Keratinocyte (primary cell): ENCODE data around the gene TRAK2. TPM values are rescaled to one million over a fixed set of nuclear protein-coding genes. Genes with fewer than 3 reads are reported as not detected.

Source experiments
- DNase-seq: peaks from one replicate; pipeline ENCODE4 v3.0.0-alpha.2; 2011; ENCODE audit warnings: low read depth, missing footprints, low spot score
- FAIRE-seq: peaks from 2 replicates; lab custom pipeline; 2011; peaks lifted over from hg19 to GRCh38; lab: Jason Lieb, UNC
- H2AFZ ChIP-seq: 2 replicates; pipeline ENCODE4 v1.6.0; 2012; ENCODE audit warnings: low read length, control low read depth, inconsistent platforms; ENCODE audit not compliant: control insufficient read depth
- H3K27ac ChIP-seq: 2 replicates; pipeline ENCODE4 v1.5.1; 2011; ENCODE audit warnings: low read length; ENCODE audit not compliant: control insufficient read depth, insufficient read depth
- H3K27me3 ChIP-seq: 3 replicates; pipeline ENCODE4 v1.6.0; 2011; ENCODE audit warnings: low read length; ENCODE audit not compliant: control insufficient read depth, insufficient read depth; ENCODE audit errors: extremely low read depth
- H3K36me3 ChIP-seq, 2 experiments: 2 replicates in 1 of 2; 3 replicates in 1 of 2; pipeline ENCODE4 v1.5.1; 2011; ENCODE audit warnings: low read length in 2 of 2, mild to moderate bottlenecking in 1 of 2; ENCODE audit not compliant: control insufficient read depth in 2 of 2, insufficient read depth in 2 of 2; ENCODE audit errors: extremely low read depth in 1 of 2
- H3K4me1 ChIP-seq: 3 replicates; pipeline ENCODE4 v1.5.1; 2011; ENCODE audit warnings: low read length; ENCODE audit not compliant: control insufficient read depth, insufficient read depth; ENCODE audit errors: extremely low read depth
- H3K4me2 ChIP-seq: 3 replicates; pipeline ENCODE4 v1.6.0; 2011; ENCODE audit warnings: low read depth, low read length; ENCODE audit not compliant: control insufficient read depth, insufficient read depth; ENCODE audit errors: extremely low read depth
- H3K4me3 ChIP-seq, 3 experiments: fragments of 200-600 bp in 1 of 3; sonication (generic) in 1 of 3; 2 replicates in 2 of 3; 3 replicates in 1 of 3; pipeline ENCODE4 v1.5.1; 2011 to 2016; ENCODE audit warnings: low read length in 3 of 3, mild to moderate bottlenecking in 3 of 3, control low read depth in 2 of 3, inconsistent platforms in 1 of 3, low read depth in 1 of 3, mixed read lengths in 1 of 3, mixed run types in 1 of 3, moderate library complexity in 1 of 3; ENCODE audit not compliant: control insufficient read depth in 2 of 3, insufficient read depth in 2 of 3; ENCODE audit errors: extremely low read depth in 1 of 3
- H3K79me2 ChIP-seq: 2 replicates; pipeline ENCODE4 v1.6.0; 2012; ENCODE audit warnings: low read length; ENCODE audit not compliant: control insufficient read depth, insufficient read depth
- H3K9ac ChIP-seq: 3 replicates; pipeline ENCODE4 v1.6.0; 2011; ENCODE audit warnings: low read length; ENCODE audit not compliant: control insufficient read depth, insufficient read depth; ENCODE audit errors: extremely low read depth
- H3K9me1 ChIP-seq: 3 replicates; pipeline ENCODE4 v1.6.0; 2011; ENCODE audit warnings: low read length; ENCODE audit not compliant: control insufficient read depth, insufficient read depth; ENCODE audit errors: extremely low read depth
- H3K9me3 ChIP-seq: 2 replicates; pipeline ENCODE4 v1.5.1; 2012; ENCODE audit warnings: low read depth, low read length; ENCODE audit not compliant: control insufficient read depth
- H4K20me1 ChIP-seq: 3 replicates; pipeline ENCODE4 v1.6.0; 2011; ENCODE audit warnings: low read length; ENCODE audit not compliant: control insufficient read depth, insufficient read depth; ENCODE audit errors: extremely low read depth
- CTCF ChIP-seq, 3 experiments: IDR thresholded peaks in 1 of 3; conservative IDR thresholded peaks in 1 of 3; optimal IDR thresholded peaks in 1 of 3; 2 replicates in 2 of 3; 3 replicates in 1 of 3; pipeline versions ENCODE3 to v1.5.1; 2011; ENCODE audit warnings: low read length in 3 of 3, mild to moderate bottlenecking in 3 of 3, moderate library complexity in 2 of 3, control low read depth in 1 of 3, inconsistent platforms in 1 of 3; ENCODE audit not compliant: insufficient read depth in 2 of 3; ENCODE audit errors: extremely low read depth in 1 of 3
- EZH2 ChIP-seq: IDR thresholded peaks from one replicate; pipeline ENCODE4 v1.6.1; 2012; ENCODE audit warnings: inconsistent platforms, mild to moderate bottlenecking, low read length, moderate library complexity
- dilution Hi-C: fragments of 300-500 bp; cut with MboI; formaldehyde crosslinking; loops from one replicate; pipeline ENCODE4 v1.7.0; 2020; ENCODE audit warnings: low sequenced_read_pairs; ENCODE audit not compliant: extremely low pct_ligation_motif_present
- polyA plus RNA-seq, 5 experiments: library from polyadenylated mRNA; depleted of rRNA in 3 of 5; stranded (reverse) in 3 of 5; stranded (forward) in 1 of 5; unstranded in 1 of 5; fragments of >200 nt; gene quantifications; 1 replicate in 1 of 5; 2 replicates in 3 of 5; 3 replicates in 1 of 5; pipeline versions ENCODE4 v1.2.1 to v1.2.3, GENCODE V29; 2011 to 2012; ENCODE audit warnings: missing spikeins in 2 of 5, low read depth in 1 of 5, low replicate concordance in 1 of 5

The TRAK2 gene
- polyA plus RNA-seq, 1 donor (not counting 4 experiments of a cell fraction or from before 2014, with no cell fraction given), result 12.9 TPM

- Histone ChIP-seq H3K9me1 (no peaks in the 10 kb centered on the region), H3K79me2 (peaks cover 20% of the 10 kb centered on the region), H4K20me1 (no peaks in the 10 kb centered on the region), H3K4me2 (peak overlapping the region; percentile 92), H3K4me3 (peak overlapping the region; percentile 86 to 99 (median 90)), H3K9ac (peak overlapping the region; percentile 93), H3K27me3 (no peaks in the 10 kb centered on the region), H3K9me3 (no peaks in the 10 kb centered on the region), H3K27ac (peak overlapping the region; percentile 87), H3K4me1 (peaks cover 23% of the 10 kb centered on the region), H3K36me3 (no peaks in the 10 kb centered on the region), H2AFZ (peak overlapping the region; percentile 96)
- FAIRE-seq (no peak), DNase-seq (no peak)
- dilution Hi-C loops, result no loop called here
- TF ChIP-seq EZH2, result no peak
- no peak for TF ChIP-seq CTCF (optimal IDR thresholded peaks at IDR 0.05 in 1 of 3, IDR thresholded peaks at IDR 0.05 in 1 of 3, conservative IDR thresholded peaks at IDR 0.05 in 1 of 3; ENCODE audit: extremely low read depth in 1 of 3, insufficient read depth in 2 of 3, low read length in 3 of 3)
Observed at GRCh38 chr2:201450954-201451291, 335 bp downstream of the TRAK2 start.

- DNase-seq, result no peak
- TF ChIP-seq EZH2 (no peak), CTCF (optimal IDR thresholded peaks at IDR 0.05 in 1 of 3, IDR thresholded peaks at IDR 0.05 in 1 of 3, conservative IDR thresholded peaks at IDR 0.05 in 1 of 3; ENCODE audit: extremely low read depth in 1 of 3, insufficient read depth in 2 of 3, low read length in 3 of 3) (no peak)
- peak overlapping the region in 1 of 3 experiments; percentile 33 for H3K4me3 ChIP-seq
- H3K9me3 ChIP-seq, result no peaks in the 10 kb centered on the region
- H3K4me1 ChIP-seq, result peaks cover 23% of the 10 kb centered on the region
- H3K27ac ChIP-seq, result peak overlapping the region; percentile 69
- no peaks in the 10 kb centered on the region for H3K36me3 ChIP-seq
- no peak overlapping the region for H2AFZ ChIP-seq
- no peaks in the 10 kb centered on the region for H4K20me1 ChIP-seq
- H3K27me3 ChIP-seq, result no peaks in the 10 kb centered on the region
- H3K79me2 ChIP-seq, result peaks cover 26% of the 10 kb centered on the region
- H3K4me2 ChIP-seq, result peak overlapping the region; percentile 39
- dilution Hi-C loops, result no loop called here
- no peaks in the 10 kb centered on the region for H3K9me1 ChIP-seq
- FAIRE-seq, result peak; percentile 44
- H3K9ac ChIP-seq, result no peak overlapping the region
Observed at GRCh38 chr2:201448701-201449100, 2.6 kb downstream of the TRAK2 start.
